ENCODE measurements around the gene NPNT. TPM values are rescaled to one million over a fixed set of nuclear protein-coding genes. Genes with fewer than 3 reads are reported as not detected.

Gene NPNT
- total and polyA plus RNA-seq, 9 donors, result 4.3 to 49.9 (median 16.0) TPM

GRCh38 chr4:105957680-105958079, 62.4 kb downstream of the NPNT start:
- no peaks in the 10 kb centered on the region for H3K9me3 ChIP-seq
- no peak overlapping the region for H3K27ac ChIP-seq

GRCh38 chr4:105963461-105964400, 68.5 kb downstream of the NPNT start:
- Histone ChIP-seq H3K36me3 (no peaks in the 10 kb centered on the region), H3K4me1 (ENCODE audit: insufficient read depth) (no peaks in the 10 kb centered on the region), H3K27me3 (no peaks in the 10 kb centered on the region), H3K9me3 (no peaks in the 10 kb centered on the region), H3K27ac (no peak overlapping the region), H3K4me3 (no peak overlapping the region)
- 90 to 94% (median 94%) methylated on average over 3 of the region's 3 CpGs for WGBS, 3 donors
- DNase-seq, result no peak
- intact Hi-C loops (cut with DNase I), result no loop called here
- TF ChIP-seq CTCF (IDR thresholded peaks at IDR 0.05) (no peak), POLR2A (IDR thresholded peaks at IDR 0.05) (no peak), EP300 (IDR thresholded peaks at IDR 0.05) (no peak)

More at GRCh38 chr4:105957680-105958079, 62.4 kb downstream of the NPNT start:
- Histone ChIP-seq H3K36me3 (no peaks in the 10 kb centered on the region), H3K27me3 (no peaks in the 10 kb centered on the region), H3K4me3 (no peak overlapping the region), H3K4me1 (ENCODE audit: insufficient read depth) (no peaks in the 10 kb centered on the region)
- no peak for TF ChIP-seq POLR2A (IDR thresholded peaks at IDR 0.05)
- no peak for TF ChIP-seq EP300 (IDR thresholded peaks at IDR 0.05)
- TF ChIP-seq CTCF (IDR thresholded peaks at IDR 0.05), result no peak
- WGBS, 3 donors, result 74 to 89% (median 88%) methylated on average over 4 of the region's 4 CpGs
- DNase-seq, result no peak
- intact Hi-C loops (cut with DNase I), result no loop called here

- H3K4me3 ChIP-seq, result no peak overlapping the region
- 29 to 43% (median 37%) methylated on average over 6 of the region's 6 CpGs for WGBS, 3 donors
- no peaks in the 10 kb centered on the region for H3K9me3 ChIP-seq
- no peak for DNase-seq
- H3K4me1 ChIP-seq (ENCODE audit: insufficient read depth), result no peaks in the 10 kb centered on the region
- no peaks in the 10 kb centered on the region for H3K27me3 ChIP-seq
- intact Hi-C loops (cut with DNase I), result no loop called here
- no peak for TF ChIP-seq EP300 (IDR thresholded peaks at IDR 0.05)
- no peak for TF ChIP-seq POLR2A (IDR thresholded peaks at IDR 0.05)
- no peak for TF ChIP-seq CTCF (IDR thresholded peaks at IDR 0.05)
- no peak overlapping the region for H3K27ac ChIP-seq
- no peaks in the 10 kb centered on the region for H3K36me3 ChIP-seq
These were observed 70.0 kb downstream of the NPNT start for GRCh38 chr4:105965183-105965800.

GRCh38 chr4:105966051-105966450, 70.8 kb downstream of the NPNT start:
- H3K27me3 ChIP-seq, result no peaks in the 10 kb centered on the region
- no peaks in the 10 kb centered on the region for H3K36me3 ChIP-seq
- no peaks in the 10 kb centered on the region for H3K9me3 ChIP-seq
- DNase-seq, result no peak
- TF ChIP-seq CTCF (IDR thresholded peaks at IDR 0.05) (no peak), POLR2A (IDR thresholded peaks at IDR 0.05) (no peak), EP300 (IDR thresholded peaks at IDR 0.05) (no peak)
- no peak overlapping the region for H3K4me3 ChIP-seq
- intact Hi-C loops (cut with DNase I), result no loop called here
- no peaks in the 10 kb centered on the region for H3K4me1 ChIP-seq (ENCODE audit: insufficient read depth)
- no peak overlapping the region for H3K27ac ChIP-seq
